Measurements from ENCODE around the gene FCMR. TPM values are rescaled to one million over a fixed set of nuclear protein-coding genes. Genes with fewer than 3 reads are reported as not detected.

FCMR gene
- total and polyA plus RNA-seq, 8 donors: 1.4 to 6.7 (median 2.6) TPM

GRCh38 chr1:206949641-206950040 lies 27.9 kb upstream of the FCMR start:
- TF ChIP-seq CTCF (IDR thresholded peaks at IDR 0.05): no peak
- DNase-seq: no peak

GRCh38 chr1:206949208-206949607 lies 27.5 kb upstream of the FCMR start:
- H3K27me3 ChIP-seq: no peaks in the 10 kb centered on the region
- DNase-seq (no peak), ATAC-seq (no peak)
- no peak overlapping the region for H3K27ac ChIP-seq
- no peak overlapping the region for H3K4me3 ChIP-seq
- H3K4me1 ChIP-seq: peaks cover 3 to 11% of the 10 kb centered on the region in 2 donors
- no peaks in the 10 kb centered on the region for H3K36me3 ChIP-seq
- intact Hi-C loops (cut with DNase I): no loop called here
- TF ChIP-seq CTCF (IDR thresholded peaks at IDR 0.05): no peak
- peaks cover 0 to 5% of the 10 kb centered on the region in 2 donors for H3K9me3 ChIP-seq

More at GRCh38 chr1:206949641-206950040, 27.9 kb upstream of the FCMR start:
- intact Hi-C loops (cut with DNase I): no loop called here
- H3K27me3 ChIP-seq: no peaks in the 10 kb centered on the region
- peaks cover 3 to 12% of the 10 kb centered on the region in 2 donors for H3K4me1 ChIP-seq
- H3K36me3 ChIP-seq: no peaks in the 10 kb centered on the region
- H3K9me3 ChIP-seq: peaks cover 0 to 5% of the 10 kb centered on the region in 2 donors
- H3K27ac ChIP-seq: no peak overlapping the region
- ATAC-seq: no peak
- no peak overlapping the region for H3K4me3 ChIP-seq

DNA sequence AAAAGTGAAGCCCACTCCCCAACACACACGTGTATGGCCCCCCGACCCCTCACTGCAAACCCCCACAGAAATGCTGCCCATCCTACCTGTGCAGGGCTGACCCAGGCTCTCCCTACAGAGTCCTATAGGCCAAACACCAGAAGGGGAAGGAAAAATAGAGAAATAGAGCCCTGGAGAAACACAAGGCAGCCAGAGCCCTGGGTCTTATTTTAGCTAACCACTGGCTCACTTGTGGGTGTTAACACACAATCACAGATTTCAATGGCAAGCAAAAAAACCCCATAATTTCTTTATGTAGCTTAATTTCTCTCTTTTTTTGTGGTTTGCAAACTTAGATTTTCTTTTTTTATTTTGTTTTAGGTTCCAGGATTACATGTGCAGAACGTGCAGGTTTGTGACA lies 25.5 kb upstream of the FCMR start:
- no peaks in the 10 kb centered on the region for H3K36me3 ChIP-seq
- H3K9me3 ChIP-seq: peaks cover 0 to 5% of the 10 kb centered on the region in 2 donors
- no peak overlapping the region for H3K4me3 ChIP-seq
- no peak for TF ChIP-seq CTCF (IDR thresholded peaks at IDR 0.05)
- ATAC-seq (no peak), DNase-seq (no peak)
- intact Hi-C loops (cut with DNase I): no loop called here
- H3K4me1 ChIP-seq: peaks cover 0 to 8% of the 10 kb centered on the region in 2 donors
- peaks cover 0 to 5% of the 10 kb centered on the region in 2 donors for H3K27me3 ChIP-seq
- H3K27ac ChIP-seq: no peak overlapping the region

DNA sequence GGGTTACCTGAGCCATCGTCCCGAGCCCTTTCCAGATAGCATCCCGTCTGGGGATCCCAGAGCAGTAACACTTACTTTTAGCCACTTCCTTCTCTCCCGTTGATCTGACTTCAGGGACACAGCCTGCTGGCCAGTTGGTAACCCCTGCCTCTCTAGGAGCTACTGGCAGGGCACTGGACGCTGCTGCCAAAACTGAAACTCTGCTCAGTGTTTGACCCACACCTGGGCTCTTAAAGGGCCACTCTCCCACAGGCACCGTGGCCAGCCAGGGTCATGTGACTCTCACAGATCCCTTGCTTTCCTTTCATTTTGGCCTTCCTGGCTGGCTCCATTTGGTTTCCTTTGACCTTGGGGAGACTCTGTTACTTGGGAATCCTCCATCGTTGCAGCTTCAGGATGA lies 24.5 kb upstream of the FCMR start, which contains the start of gene PIGR:
PIGR (minus strand) TSS at position 206 of the 400 bp plus-strand sequence. CDS start 5,935 bp downstream, outside the sequence.
- peak; percentile 87 for ATAC-seq
- no peak within 1 kb of the TSS for H3K27ac ChIP-seq
- intact Hi-C loops (cut with DNase I): no loop called here
- DNase-seq: no peak
- peaks cover 0 to 5% of the 10 kb centered on the region in 2 donors for H3K9me3 ChIP-seq
- TF ChIP-seq CTCF (IDR thresholded peaks at IDR 0.05): no peak
- peak within 1 kb of the TSS; percentile 17 to 28 for H3K4me3 ChIP-seq
- H3K4me1 ChIP-seq: no peaks in the 10 kb centered on the region
- no peaks in the 10 kb centered on the region for H3K36me3 ChIP-seq
- peaks cover 0 to 5% of the 10 kb centered on the region in 2 donors for H3K27me3 ChIP-seq

DNA sequence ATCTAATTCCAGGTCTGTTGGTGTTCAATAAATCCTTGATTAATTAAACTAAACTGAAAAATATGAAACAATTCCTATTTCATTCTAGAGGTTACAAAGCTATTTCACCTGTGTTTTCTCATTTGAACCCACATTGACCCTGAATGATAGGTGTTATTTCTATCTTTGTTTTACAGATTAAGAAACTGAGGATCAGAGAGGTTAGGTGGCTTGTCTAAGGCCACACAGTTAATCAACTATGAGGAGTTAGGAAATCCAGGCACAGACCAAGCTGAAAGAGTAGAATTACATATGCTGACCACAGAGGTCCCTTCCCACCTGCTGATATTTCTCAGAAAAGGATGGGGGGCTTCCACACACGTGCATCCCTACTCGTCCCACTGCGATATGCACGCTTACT lies 24.0 kb upstream of the FCMR start:
- peak overlapping the region; percentile 17 to 28 for H3K4me3 ChIP-seq
- intact Hi-C loops (cut with DNase I): no loop called here
- H3K4me1 ChIP-seq: no peaks in the 10 kb centered on the region
- H3K27ac ChIP-seq: no peak overlapping the region
- DNase-seq: no peak
- H3K9me3 ChIP-seq: peaks cover 0 to 5% of the 10 kb centered on the region in 2 donors
- ATAC-seq: peak; percentile 4
- no peak for TF ChIP-seq CTCF (IDR thresholded peaks at IDR 0.05)
- H3K36me3 ChIP-seq: no peaks in the 10 kb centered on the region
- peaks cover 0 to 5% of the 10 kb centered on the region in 2 donors for H3K27me3 ChIP-seq

All from left lung (tissue), 10 donors.